ENCODE measurements around the gene MRGPRG. TPM values are rescaled to one million over a fixed set of nuclear protein-coding genes. Genes with fewer than 3 reads are reported as not detected.
"Not testable (repeated sequence)": the region's sequence is repeated elsewhere in the genome, so short reads cannot be mapped to it uniquely, and the experiment has no call there.

MRGPRG gene
- total RNA-seq (not detected), polyA plus RNA-seq (not detected)
- long read RNA-seq, donor 1: 0 reads
- long read RNA-seq, donor 2: 0 reads

DNA sequence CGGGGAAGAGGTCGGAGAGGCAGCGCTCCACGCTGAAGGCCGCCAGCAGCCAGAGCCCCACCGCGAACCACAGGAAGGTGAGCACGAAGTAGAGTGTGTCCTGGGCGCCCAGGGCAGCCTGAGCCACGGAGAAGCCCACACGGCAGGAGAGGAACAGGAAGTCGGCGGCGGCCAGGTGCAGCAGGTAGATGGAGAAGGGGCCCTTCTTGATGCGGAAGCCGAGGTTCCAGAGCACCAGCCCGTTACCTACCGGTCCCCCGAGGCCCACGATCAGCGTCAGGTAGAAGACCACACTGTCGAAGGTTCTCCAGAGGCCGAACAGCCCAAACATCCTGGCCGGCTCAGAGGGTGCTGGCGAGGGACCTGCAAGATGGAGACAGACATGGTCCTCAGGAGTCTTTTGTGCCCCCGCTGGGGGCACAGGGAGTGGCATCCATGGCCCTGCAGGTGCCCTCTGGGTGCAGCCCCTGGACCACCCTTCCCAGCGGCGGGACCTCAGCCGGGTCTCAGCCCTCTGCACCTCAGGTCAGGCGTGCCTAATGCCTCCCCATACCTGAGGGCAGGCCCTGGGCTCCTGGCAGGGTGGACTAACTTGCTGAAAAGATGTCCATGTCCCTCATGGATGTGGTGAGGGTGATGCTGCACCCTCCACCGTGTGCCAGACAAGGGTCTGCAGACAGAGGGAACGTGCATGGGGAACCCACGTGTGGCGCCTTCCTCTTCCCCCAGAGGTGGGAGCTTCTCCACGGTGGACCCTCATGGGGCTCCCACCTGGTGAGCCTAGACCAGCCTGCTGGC lies at the start of gene MRGPRG:
Gene MRGPRG, minus strand, starts transcription at position 331 of the 798 bp plus-strand sequence. Its CDS starts 0 bp downstream, at position 331.
- H3K36me3 ChIP-seq: no peaks in the 10 kb centered on the region
- peaks cover 0 to 14% (median 2%) of the 10 kb centered on the region in 6 donors for H3K4me1 ChIP-seq
- intact Hi-C loops (cut with DNase I; ENCODE audit: low total_unique reads): loop anchor here (5.0 kb wide), 1 partner anchor 181 kb away; no protein-coding TSS in a partner anchor
- H3K4me3 ChIP-seq: no peak within 1 kb of the TSS
- H3K9me3 ChIP-seq: no peaks in the 10 kb centered on the region
- peak; percentile 61 for DNase-seq
- H3K27ac ChIP-seq: no peak within 1 kb of the TSS
- H3K27me3 ChIP-seq (replicated peaks in 1 of 7): peaks cover 0 to 85% (median 8%) of the 10 kb centered on the region in 7 donors
- 82 to 87% (median 83%) methylated on average over 26 to 35 of the region's 35 CpGs for WGBS, 5 donors
- no peak for TF ChIP-seq POLR2A (IDR thresholded peaks at IDR 0.05)

DNA sequence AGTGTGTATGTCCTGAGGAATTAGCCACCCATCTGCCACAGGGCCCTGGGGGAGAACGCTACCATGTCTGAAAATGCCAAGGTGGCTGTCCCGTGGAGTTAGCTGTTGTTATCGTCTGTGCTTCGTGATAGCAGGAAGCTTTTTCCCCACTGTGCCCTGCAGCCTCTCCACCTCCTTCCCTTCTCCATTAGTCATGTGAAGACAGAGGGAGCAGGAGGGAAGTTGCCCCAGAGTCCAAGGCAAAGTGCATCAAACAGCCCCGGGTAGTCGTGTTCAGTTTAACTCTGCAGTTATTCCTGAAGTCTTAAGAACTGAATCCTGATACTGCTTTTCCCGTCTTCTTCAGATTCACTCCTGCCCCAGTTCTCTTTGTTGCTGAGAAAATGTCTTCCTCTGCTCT lies 43.9 kb upstream of the MRGPRG start:
- H3K36me3 ChIP-seq; H3K27ac ChIP-seq; DNase-seq; H3K9me3 ChIP-seq; H3K27me3 ChIP-seq (replicated peaks in 1 of 7); intact Hi-C loops (cut with DNase I; ENCODE audit: low total_unique reads); H3K4me1 ChIP-seq; H3K4me3 ChIP-seq: not testable (repeated sequence)
- 19 to 79% (median 39%) methylated on average over 2 to 6 of the region's 7 CpGs for WGBS, 5 donors

DNA sequence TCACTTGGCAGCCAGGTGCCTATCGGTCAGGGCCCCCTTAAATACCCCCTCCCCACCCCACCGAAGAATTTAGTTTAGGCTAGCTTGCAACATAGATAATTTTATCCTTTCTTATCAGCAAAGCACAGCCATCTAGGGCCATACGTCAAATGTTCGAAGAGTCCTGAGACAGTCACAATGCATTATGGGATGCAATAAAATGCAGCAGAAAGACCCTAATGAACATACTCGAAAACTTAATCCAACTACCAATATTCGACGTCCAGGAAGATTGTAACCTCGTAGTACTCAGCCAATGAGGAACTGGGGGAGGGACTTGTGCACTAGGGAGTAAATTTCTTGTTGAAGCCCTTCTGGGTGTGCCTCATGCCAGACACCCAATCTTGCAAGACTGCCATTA lies 43.2 kb upstream of the MRGPRG start:
- H3K27ac ChIP-seq; H3K27me3 ChIP-seq (replicated peaks in 1 of 7); H3K4me3 ChIP-seq; H3K4me1 ChIP-seq; intact Hi-C loops (cut with DNase I; ENCODE audit: low total_unique reads); H3K9me3 ChIP-seq; H3K36me3 ChIP-seq; DNase-seq: not testable (repeated sequence)
- WGBS, 5 donors: 52 to 76% (median 68%) methylated on average over 4 to 7 of the region's 8 CpGs

DNA sequence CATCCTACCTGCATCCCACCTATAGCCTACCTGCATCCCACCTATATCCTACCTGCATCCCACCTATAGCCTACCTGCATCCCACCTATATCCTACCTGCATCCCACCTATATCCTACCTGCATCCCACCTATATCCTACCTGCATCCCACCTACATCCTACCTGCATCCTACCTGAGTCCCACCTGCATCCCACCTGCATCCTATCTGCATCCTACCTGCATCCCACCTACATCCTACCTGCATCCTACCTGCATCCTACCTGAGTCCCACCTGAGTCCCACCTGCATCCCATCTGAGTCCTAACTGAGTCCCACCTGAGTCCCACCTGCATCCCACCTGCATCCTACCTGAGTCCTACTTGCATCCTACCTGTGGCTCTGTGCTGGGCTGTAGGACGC lies 38.9 kb upstream of the MRGPRG start:
- H3K4me1 ChIP-seq; H3K27ac ChIP-seq; H3K36me3 ChIP-seq; intact Hi-C loops (cut with DNase I; ENCODE audit: low total_unique reads); H3K4me3 ChIP-seq; H3K9me3 ChIP-seq; H3K27me3 ChIP-seq (replicated peaks in 1 of 7); DNase-seq: not testable (repeated sequence)
- WGBS, 5 donors: 57 to 94% (median 73%) methylated on average over 1 of the region's 1 CpG

DNA sequence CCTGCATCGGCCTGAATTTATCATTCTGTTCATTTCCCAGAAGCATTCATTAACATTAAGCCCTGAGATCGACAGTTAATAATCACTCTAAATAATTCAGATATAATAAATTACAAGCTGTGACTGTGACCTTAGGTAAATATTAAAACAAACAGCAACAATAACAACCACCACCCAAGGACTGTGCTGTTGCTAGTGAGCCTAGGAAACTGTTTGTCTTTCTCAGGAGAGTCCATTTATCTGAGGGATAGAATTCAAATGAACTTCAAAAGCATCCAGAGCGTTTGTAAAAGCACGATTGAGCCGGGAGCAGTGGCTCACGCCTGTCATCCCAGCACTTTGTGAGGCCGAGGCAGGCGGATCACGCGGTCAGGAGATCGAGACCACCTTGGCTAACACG lies 36.6 kb upstream of the MRGPRG start:
- H3K4me3 ChIP-seq; H3K27ac ChIP-seq; H3K4me1 ChIP-seq; H3K27me3 ChIP-seq (replicated peaks in 1 of 7); H3K9me3 ChIP-seq; intact Hi-C loops (cut with DNase I; ENCODE audit: low total_unique reads); H3K36me3 ChIP-seq; DNase-seq: not testable (repeated sequence)
- WGBS, 5 donors: 90 to 97% (median 94%) methylated on average over 2 to 6 of the region's 12 CpGs; no CpG with 5 or more reads in 1 of the 5 donors

DNA sequence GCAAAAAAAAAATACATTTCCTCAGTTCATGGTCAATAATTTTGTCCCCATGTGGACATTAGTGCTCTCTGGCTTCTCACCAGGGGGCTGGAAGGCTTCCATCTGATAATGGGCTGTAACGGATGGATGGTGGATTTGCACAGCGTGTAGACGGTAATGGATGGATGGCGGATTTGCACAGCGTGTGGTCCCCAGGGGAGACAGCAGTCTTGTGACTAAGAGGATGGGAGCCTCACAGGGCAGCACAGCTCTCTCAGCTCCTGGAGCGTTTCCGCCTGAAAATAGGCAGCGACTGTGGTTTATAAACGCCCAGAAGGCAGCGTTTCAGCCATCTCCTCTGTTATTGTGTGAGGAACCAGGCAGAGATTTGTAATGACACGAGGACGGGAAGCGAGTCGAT lies 36.2 kb upstream of the MRGPRG start:
- H3K4me1 ChIP-seq; H3K9me3 ChIP-seq; DNase-seq; H3K27ac ChIP-seq; H3K27me3 ChIP-seq (replicated peaks in 1 of 7); intact Hi-C loops (cut with DNase I; ENCODE audit: low total_unique reads); H3K36me3 ChIP-seq; H3K4me3 ChIP-seq: not testable (repeated sequence)
- no CpG with 5 or more reads among the region's 14 CpGs for WGBS, 5 donors

- Histone ChIP-seq H3K4me3 (no peak overlapping the region), H3K27me3 (replicated peaks in 1 of 7) (peaks cover 0 to 8% (median 0%) of the 10 kb centered on the region in 7 donors), H3K4me1 (no peaks in the 10 kb centered on the region), H3K9me3 (no peaks in the 10 kb centered on the region), H3K27ac (no peak overlapping the region), H3K36me3 (no peaks in the 10 kb centered on the region)
- DNase-seq: no peak
- TF ChIP-seq POLR2AphosphoS5 (IDR thresholded peaks at IDR 0.05): no peak
- TF ChIP-seq CTCF (IDR thresholded peaks at IDR 0.05 in 8 of 11, conservative IDR thresholded peaks at IDR 0.05 in 3 of 11): no peak
- intact Hi-C loops (cut with DNase I; ENCODE audit: low total_unique reads): no loop called here
These were observed 26.5 kb upstream of the MRGPRG start for GRCh38 chr11:3245071-3245470.

All from spleen (tissue), 13 donors.